Kidney tubule cell (primary cell): ENCODE results near the gene GOLGA8J.
"Not testable (repeated sequence)": the region's sequence is repeated elsewhere in the genome, so short reads cannot be mapped to it uniquely, and the experiment has no call there.

Experiments
- DNase-seq: peaks from one replicate; pipeline ENCODE4 v3.0.0-alpha.2; 2018; ENCODE audit warnings: low spot score

Gene GOLGA8J

GRCh38 chr15:30080816-30081215 is 1.9 kb upstream of the GOLGA8J start:
- DNase-seq = peak; percentile 52

- not testable (repeated sequence) for DNase-seq
These were observed 15.1 kb downstream of the GOLGA8J start for GRCh38 chr15:30097827-30098226.

DNA sequence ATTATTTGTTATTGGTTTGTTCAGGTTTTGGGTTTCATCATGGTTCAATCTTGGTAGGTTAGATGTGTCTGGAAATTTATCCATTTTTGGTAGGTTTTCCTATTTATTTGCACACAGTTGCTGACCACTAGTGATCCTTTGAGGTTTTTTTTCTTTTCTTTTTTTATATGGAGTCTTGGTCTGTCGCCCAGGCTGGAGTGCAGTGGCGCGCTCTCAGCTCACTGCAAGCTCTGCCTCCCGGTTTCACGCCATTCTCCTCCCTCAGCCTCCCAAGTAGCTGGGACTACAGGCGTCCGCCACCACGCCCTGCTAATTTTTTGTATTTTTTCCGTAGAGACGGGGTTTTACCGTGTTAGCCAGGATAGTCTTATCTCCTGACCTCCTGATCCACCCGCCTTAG is 20.1 kb downstream of the GOLGA8J start:
- not testable (repeated sequence) for DNase-seq

DNA sequence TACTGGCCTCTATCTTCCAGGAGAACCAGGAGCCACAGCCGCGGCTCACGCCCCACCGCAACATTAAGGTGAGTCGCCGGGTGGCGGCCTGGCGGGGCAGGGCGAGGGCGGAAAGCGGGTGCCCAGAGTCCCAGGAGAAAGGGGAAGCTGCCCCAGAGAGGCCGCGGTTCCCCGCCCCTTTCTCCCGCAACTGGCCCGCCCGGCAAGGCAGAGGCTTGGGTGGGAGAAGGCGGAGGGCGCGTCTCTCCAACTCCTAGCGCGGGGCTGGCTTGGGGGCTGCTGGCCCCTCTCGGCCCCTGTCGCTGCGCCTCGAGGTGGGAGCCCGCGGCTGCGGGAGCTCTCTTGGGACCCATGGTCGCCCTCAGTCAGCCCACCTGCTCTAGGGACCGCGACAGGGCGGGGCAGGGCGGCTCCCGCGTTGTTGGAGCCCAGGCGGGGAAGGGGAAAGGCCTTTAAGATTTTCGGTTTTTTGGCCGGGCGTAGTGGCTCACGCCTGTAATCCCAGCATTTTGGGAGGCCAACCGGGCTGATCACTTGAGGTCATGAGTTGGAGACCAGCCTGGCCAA is 21.3 kb downstream of the GOLGA8J start:
- not testable (repeated sequence) for DNase-seq

DNA sequence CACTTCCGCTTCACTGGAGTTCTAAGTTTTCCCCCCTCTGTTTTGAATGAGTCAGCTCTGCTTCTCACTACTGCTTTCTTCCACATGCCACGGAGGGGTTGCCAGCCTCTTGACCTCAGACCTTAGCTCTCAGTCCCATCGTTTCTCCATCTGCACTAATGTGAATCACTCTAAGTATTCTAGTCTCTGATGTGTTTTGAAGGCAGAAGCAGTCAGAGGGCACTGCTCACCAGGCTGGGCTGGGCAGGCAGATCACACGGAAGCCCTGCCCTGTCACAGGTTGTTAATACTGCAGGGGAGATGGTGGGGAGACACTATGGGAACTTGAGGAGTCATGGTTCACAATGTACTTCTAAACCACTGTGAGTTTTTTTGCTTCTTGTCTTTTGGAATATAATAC is 27.8 kb downstream of the GOLGA8J start:
- not testable (repeated sequence) for DNase-seq

DNA sequence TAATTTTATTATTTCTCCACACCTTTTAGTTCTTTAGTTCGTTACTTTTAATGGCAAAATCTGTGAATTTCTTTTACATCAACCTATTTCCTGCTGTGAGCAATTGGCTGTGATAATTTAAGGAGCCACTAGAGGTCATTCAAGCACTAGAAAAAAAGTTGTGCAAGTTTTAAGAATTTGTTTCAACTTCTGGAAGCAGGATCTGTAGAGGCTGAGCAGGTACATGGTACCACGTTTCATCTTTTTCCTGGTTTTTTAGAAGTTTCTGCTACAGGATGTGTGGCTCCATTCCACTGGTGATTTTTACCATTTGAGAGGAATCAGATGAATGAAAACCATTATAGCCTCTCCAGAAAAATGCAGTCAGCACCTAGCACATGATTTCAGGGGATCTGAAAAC is 47.3 kb downstream of the GOLGA8J start:
- DNase-seq = peak; percentile 2

DNA sequence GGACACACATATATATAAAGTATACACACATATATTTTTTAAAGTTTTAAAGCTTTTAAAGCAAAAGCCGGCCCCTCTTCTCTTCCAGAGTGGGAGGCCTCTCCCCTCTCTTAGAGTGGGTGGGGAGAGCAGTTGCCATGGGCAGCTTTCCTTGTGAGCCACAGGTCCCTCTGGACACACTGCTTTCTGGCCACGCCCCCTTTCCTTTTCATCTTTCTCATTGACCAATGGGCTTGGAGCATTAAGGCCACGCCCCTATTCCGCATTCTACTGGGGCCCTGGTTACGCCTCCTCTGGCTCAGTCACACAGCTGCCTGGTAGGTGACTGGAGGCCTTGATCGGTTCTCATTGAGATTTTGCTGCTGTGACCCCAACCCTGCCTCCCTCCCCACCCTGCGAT is 52.0 kb downstream of the GOLGA8J start, which contains the start of gene GOLGA8T:
TSS of gene GOLGA8T (plus strand) at position 301 of the 400 bp plus-strand sequence. CDS start at position 399, 98 bp downstream.
- DNase-seq = not testable (repeated sequence)
